ENCODE results near the gene ZNF865. TPM values are rescaled to one million over a fixed set of nuclear protein-coding genes. Genes with fewer than 3 reads are reported as not detected.

ZNF865 gene
- total and polyA plus RNA-seq, 2 of the 8 experiments (the other 6 are each of a cell fraction or from before 2014, with no cell fraction given), result 3.5 to 13.6 TPM

GRCh38 chr19:55647732-55648584 lies 42.5 kb downstream of the ZNF865 start, which contains the start of gene CCDC106:
Gene CCDC106 (plus strand): TSS chr19:55648212. CDS start chr19:55649047, 835 bp downstream.
- H3K4me3 ChIP-seq (ENCODE audit: extremely low read depth in 1 of 4, insufficient read depth in 2 of 4, low read depth in 3 of 4, low read length in 4 of 4), result peak within 1 kb of the TSS; percentile 72 to 85 (median 78)
- H2AFZ ChIP-seq (ENCODE audit: low read length), result no peak within 1 kb of the TSS; the same call in 1 of the 2 replicates
- POLR2A ChIA-PET (ENCODE audit: partially characterized antibody), result interaction anchor here (0.6 to 9.2 kb wide), 19 partner anchors 9 to 494 kb away, joined by 3 to 96 read pairs (median 4); partner anchors contain the start of genes FIZ1, NAT14, UBE2S and ZNF628
- peak; percentile 48 for TF ChIP-seq TBP (IDR thresholded peaks at IDR 0.05; ENCODE audit: low read depth, low read length)

More at GRCh38 chr19:55647732-55648584, 42.5 kb downstream of the ZNF865 start, which contains the start of gene CCDC106:
- no peak within 1 kb of the TSS for H2BK15ac ChIP-seq (ENCODE audit: low read length)
- no peaks in the 10 kb centered on the region for H3K27me3 ChIP-seq (replicated peaks in 1 of 4; ENCODE audit: control insufficient read depth in 3 of 4, extremely low read depth in 1 of 4, insufficient read depth in 3 of 4, low read length in 3 of 4)
- no peak within 1 kb of the TSS for H2BK20ac ChIP-seq (ENCODE audit: low read length)
- H3K23ac ChIP-seq (ENCODE audit: insufficient read length), result no peak within 1 kb of the TSS
- FAIRE-seq (no peak), DNase-seq (ENCODE audit: low read depth in 1 of 2, low spot score in 2 of 2) (peak in 1 of 2 experiments; percentile 89)
- H3K4me1 ChIP-seq (replicated peaks in 1 of 4; ENCODE audit: control insufficient read depth in 3 of 4, insufficient read depth in 4 of 4, low read length in 3 of 4), result peaks cover 0 to 17% (median 8%) of the 10 kb centered on the region in 4 experiments; a peak in 6 of 7 replicates
- CTCF ChIA-PET (ENCODE audit: partially characterized antibody), result interaction anchor here (0.9 to 6.9 kb wide), 6 partner anchors 11 to 700 kb away, joined by 4 to 56 read pairs (median 5); partner anchors contain the start of gene ZNF865
- peak within 1 kb of the TSS; percentile 63 for H4K8ac ChIP-seq (ENCODE audit: extremely low read depth, insufficient read depth, low read length)
- peaks cover 13% of the 10 kb centered on the region for H3K79me1 ChIP-seq (ENCODE audit: low read depth, low read length)
- peak within 1 kb of the TSS; percentile 80 for H3K56ac ChIP-seq (replicated peaks; ENCODE audit: insufficient read length, low read depth, low read length)
- H3K9ac ChIP-seq (replicated peaks in 1 of 4; ENCODE audit: extremely low read depth in 1 of 4, low read depth in 3 of 4, low read length in 3 of 4), result peak within 1 kb of the TSS in 3 of 4 experiments; percentile 55 to 66 (median 60); a peak in 6 of 7 replicates
- 0 out of 2 replicates have a peak within 1 kb of the TSS, but pooled peaks have one; percentile 58 for H3K27ac ChIP-seq (ENCODE audit: low read depth, low read length)
- H2BK12ac ChIP-seq (ENCODE audit: low read depth, low read length), result no peak within 1 kb of the TSS
- no peak within 1 kb of the TSS for H2AK5ac ChIP-seq (ENCODE audit: low read depth, low read length)
- peak within 1 kb of the TSS; percentile 87 for H3K18ac ChIP-seq (ENCODE audit: extremely low read depth, low read length)
- peak within 1 kb of the TSS; percentile 27 for H3K14ac ChIP-seq (ENCODE audit: insufficient read length)
- peaks cover 4 to 21% of the 10 kb centered on the region in 2 experiments; a peak in 3 of 4 replicates for H3K79me2 ChIP-seq (ENCODE audit: control insufficient read depth in 1 of 2, insufficient read depth in 2 of 2, low read length in 2 of 2)
- peaks cover 18% of the 10 kb centered on the region for H3K23me2 ChIP-seq (ENCODE audit: low read depth, low read length)
- peaks cover 0 to 4% of the 10 kb centered on the region in 2 experiments for H4K20me1 ChIP-seq (replicated peaks in 1 of 2; ENCODE audit: control insufficient read depth in 1 of 2, insufficient read depth in 2 of 2, low read length in 2 of 2)
- peak within 1 kb of the TSS; percentile 70 for H4K5ac ChIP-seq (ENCODE audit: insufficient read length, low read depth, low read length)
- no peak within 1 kb of the TSS for H2BK120ac ChIP-seq (replicated peaks; ENCODE audit: low read depth, low read length)
- peak within 1 kb of the TSS; percentile 83; the same call in 1 of the 2 replicates for H2BK5ac ChIP-seq (ENCODE audit: low read depth, low read length)
- peak within 1 kb of the TSS; percentile 74 for H3K4ac ChIP-seq (replicated peaks; ENCODE audit: insufficient read length, low read depth, low read length)
- peaks cover 7 to 13% (median 11%) of the 10 kb centered on the region in 4 experiments for H3K36me3 ChIP-seq (ENCODE audit: control insufficient read depth in 2 of 4, insufficient read depth in 4 of 4, low read length in 3 of 4)
- H3K9me3 ChIP-seq (ENCODE audit: insufficient read depth in 2 of 2, low read depth in 1 of 2, low read length in 1 of 2), result no peaks in the 10 kb centered on the region
- WGBS, 2 experiments (ENCODE audit: extremely low coverage in 1 of 2, insufficient coverage in 1 of 2, insufficient read length in 1 of 2, insufficient replicate concordance in 2 of 2, low coverage in 1 of 2, low lambda C conversion rate in 2 of 2, missing lambda C conversion rate in 1 of 2), result 2% methylated on average over 43 of the region's 87 CpGs; no CpG with 5 or more reads in 1 of the 2 experiments
- H3K4me2 ChIP-seq (ENCODE audit: insufficient read depth in 1 of 2, low read depth in 2 of 2, low read length in 2 of 2), result peak within 1 kb of the TSS; percentile 78 to 81
- peak within 1 kb of the TSS; percentile 54 for H4K91ac ChIP-seq (replicated peaks; ENCODE audit: insufficient read length, low read length)

Data from H1 (cell line).